DMS153 (cell line): Measurements from ENCODE around the gene SLC26A9.

ENCODE experiments used
- DNase-seq: peaks from one replicate; lab custom pipeline; 2025; lab: John Stamatoyannopoulos, UW

Gene SLC26A9

GRCh38 chr1:205943245-205943644 lies at the start of gene SLC26A9:
TSS of gene SLC26A9 (minus strand) at chr1:205943456. CDS start at chr1:205935820, 7,636 bp downstream.
- DNase-seq = no peak

- no peak for DNase-seq
Measured at GRCh38 chr1:205992218-205992882, 49.1 kb upstream of the SLC26A9 start.

GRCh38 chr1:205991237-205991636 lies 48.0 kb upstream of the SLC26A9 start:
- DNase-seq = no peak

GRCh38 chr1:205990226-205990625 lies 47.0 kb upstream of the SLC26A9 start:
- DNase-seq = no peak

- DNase-seq = no peak
Measured at GRCh38 chr1:205989786-205990185, 46.5 kb upstream of the SLC26A9 start.

- DNase-seq = no peak
Measured at GRCh38 chr1:205988585-205988995, 45.3 kb upstream of the SLC26A9 start.

GRCh38 chr1:205986861-205987260 lies 43.6 kb upstream of the SLC26A9 start:
- DNase-seq = no peak

- no peak for DNase-seq
Measured at GRCh38 chr1:205986292-205986691, 43.0 kb upstream of the SLC26A9 start.

- no peak for DNase-seq
Measured at GRCh38 chr1:205985330-205986005, 42.2 kb upstream of the SLC26A9 start.

GRCh38 chr1:205983925-205984725 lies 40.9 kb upstream of the SLC26A9 start:
- DNase-seq = peak; percentile 48

- no peak for DNase-seq
Measured at GRCh38 chr1:205981257-205981656, 38.0 kb upstream of the SLC26A9 start.

- peak; percentile 43 for DNase-seq
Measured at GRCh38 chr1:205980237-205980870, 37.1 kb upstream of the SLC26A9 start.

GRCh38 chr1:205979301-205979700 lies 36.0 kb upstream of the SLC26A9 start:
- no peak for DNase-seq

GRCh38 chr1:205978676-205979075 lies 35.4 kb upstream of the SLC26A9 start:
- DNase-seq = no peak

GRCh38 chr1:205977402-205978014 lies 34.3 kb upstream of the SLC26A9 start:
- peak; percentile 90 for DNase-seq

- DNase-seq = peak; percentile 93
Measured at GRCh38 chr1:205976708-205977401, 33.6 kb upstream of the SLC26A9 start.

- DNase-seq = no peak
Measured at GRCh38 chr1:205976036-205976435, 32.8 kb upstream of the SLC26A9 start.

- no peak for DNase-seq
Measured at GRCh38 chr1:205975387-205975998, 32.2 kb upstream of the SLC26A9 start.

- DNase-seq = no peak
Measured at GRCh38 chr1:205974712-205975111, 31.5 kb upstream of the SLC26A9 start.

- no peak for DNase-seq
Measured at GRCh38 chr1:205973377-205974232, 30.3 kb upstream of the SLC26A9 start.
